T47D (cell line): ENCODE results near the gene BPTF.
"Not testable (repeated sequence)": the region's sequence is repeated elsewhere in the genome, so short reads cannot be mapped to it uniquely, and the experiment has no call there.

Experiments
- DNase-seq, 2 experiments: peaks; one replicate each; pipeline versions ENCODE4 v3.0.0 to v3.0.0-alpha.2; 2011 to 2012; ENCODE audit warnings: low read depth in 1 of 2, low spot score in 1 of 2
- JUND ChIP-seq: IDR thresholded peaks from 2 replicates; pipeline ENCODE4 v1.6.1; 2012; ENCODE audit warnings: low read depth
- in situ Hi-C: cut with HindIII; loops from 2 replicates; pipeline ENCODE4 v1.10.0; 2016; ENCODE audit warnings: low sequenced_read_pairs, low pct_unique_long_range_greater_than_20kb

Gene BPTF

GRCh38 chr17:67931227-67931626 is 105.9 kb downstream of the BPTF start:
- DNase-seq, result no peak
- no peak for TF ChIP-seq JUND
- in situ Hi-C loops, result no loop called here

- TF ChIP-seq JUND, result no peak
- in situ Hi-C loops, result no loop called here
- DNase-seq, result peak in 1 of 2 experiments; percentile 28
These were observed 117.5 kb downstream of the BPTF start for GRCh38 chr17:67942810-67943209.

- in situ Hi-C loops, result no loop called here
- no peak for TF ChIP-seq JUND
- DNase-seq, result no peak
These were observed 118.7 kb downstream of the BPTF start for GRCh38 chr17:67944035-67944434.

GRCh38 chr17:67946513-67946912 is 121.2 kb downstream of the BPTF start:
- in situ Hi-C loops, result no loop called here
- no peak for DNase-seq
- TF ChIP-seq JUND, result no peak

- DNase-seq, result no peak
- in situ Hi-C loops, result no loop called here
- TF ChIP-seq JUND, result no peak
These were observed 122.1 kb downstream of the BPTF start for GRCh38 chr17:67947325-67947813.

GRCh38 chr17:67950945-67951344 is 125.6 kb downstream of the BPTF start:
- DNase-seq, result no peak
- TF ChIP-seq JUND, result no peak
- in situ Hi-C loops, result no loop called here

- TF ChIP-seq JUND, result no peak
- DNase-seq, result no peak
- in situ Hi-C loops, result no loop called here
These were observed 134.2 kb downstream of the BPTF start for GRCh38 chr17:67959510-67959909.

GRCh38 chr17:67960276-67960675 is 135.0 kb downstream of the BPTF start:
- DNase-seq, in situ Hi-C loops: not testable (repeated sequence)

GRCh38 chr17:67962156-67962555 is 136.9 kb downstream of the BPTF start:
- DNase-seq, in situ Hi-C loops: not testable (repeated sequence)

GRCh38 chr17:67963145-67963572 is 137.9 kb downstream of the BPTF start:
- DNase-seq, result peak in 1 of 2 experiments; percentile 78

GRCh38 chr17:67970783-67971182 is 145.5 kb downstream of the BPTF start:
- DNase-seq, result no peak
- in situ Hi-C loops, result no loop called here
- no peak for TF ChIP-seq JUND

More at GRCh38 chr17:67963145-67963572, 137.9 kb downstream of the BPTF start:
- in situ Hi-C loops, result not testable (repeated sequence)

- in situ Hi-C loops, result no loop called here
- no peak for TF ChIP-seq JUND
- DNase-seq, result no peak
These were observed 148.9 kb downstream of the BPTF start for GRCh38 chr17:67974185-67974584.

- no peak for DNase-seq
- no peak for TF ChIP-seq JUND
These were observed 149.3 kb downstream of the BPTF start for GRCh38 chr17:67974598-67975066.

GRCh38 chr17:67976306-67976705 is 151.0 kb downstream of the BPTF start:
- DNase-seq, in situ Hi-C loops: not testable (repeated sequence)

More at GRCh38 chr17:67974598-67975066, 149.3 kb downstream of the BPTF start:
- in situ Hi-C loops, result no loop called here

GRCh38 chr17:67980456-67980855 is 155.2 kb downstream of the BPTF start:
- in situ Hi-C loops, result no loop called here
- DNase-seq, result no peak

GRCh38 chr17:67980883-67981282 is 155.6 kb downstream of the BPTF start:
- DNase-seq, in situ Hi-C loops: not testable (repeated sequence)

More at GRCh38 chr17:67980456-67980855, 155.2 kb downstream of the BPTF start:
- no peak for TF ChIP-seq JUND
